ENCODE data around the gene TAF3. TPM values are rescaled to one million over a fixed set of nuclear protein-coding genes. Genes with fewer than 3 reads are reported as not detected.

Gene TAF3
- total and polyA plus RNA-seq, 7 donors = 3.0 to 12.2 (median 5.2) TPM

DNA sequence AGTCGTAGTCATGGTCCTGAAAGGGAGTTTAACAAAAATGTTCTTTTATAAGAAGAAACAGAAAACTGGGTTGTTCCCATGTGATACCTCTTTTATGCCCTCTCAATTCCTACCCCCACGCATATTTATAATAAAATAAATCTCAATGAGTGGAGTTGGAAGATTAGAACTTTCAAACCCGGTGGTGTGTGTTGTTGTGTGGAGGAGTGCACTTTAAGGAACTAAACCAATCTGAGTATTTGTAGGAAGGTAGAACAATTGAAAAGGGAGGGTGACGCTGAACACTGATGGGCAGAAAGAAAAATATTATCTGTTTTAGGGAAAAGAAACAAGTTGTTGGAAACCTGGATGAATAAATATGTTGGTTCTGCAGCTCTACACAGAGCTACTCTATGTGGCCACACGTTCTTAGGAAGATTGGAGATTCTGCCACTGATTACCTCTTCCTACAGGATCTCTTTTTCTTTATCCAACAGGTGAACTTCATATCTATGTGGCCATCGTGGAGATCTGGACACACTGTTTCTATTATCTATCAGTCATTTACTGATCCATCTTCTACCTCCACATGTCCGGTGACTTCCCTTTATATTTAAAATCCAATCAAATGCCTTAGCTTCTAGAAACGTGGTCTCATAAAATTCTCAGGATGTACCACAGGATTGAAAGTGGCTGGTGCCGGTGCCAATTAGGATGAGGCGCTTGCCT lies 223.1 kb downstream of the TAF3 start:
- no peak overlapping the region for H3K27ac ChIP-seq
- DNase-seq = no peak
- WGBS, 2 donors = 8 to 9% methylated on average over 10 of the region's 10 CpGs
- intact Hi-C loops (cut with DNase I) = no loop called here
- peaks cover 78 to 100% (median 98%) of the 10 kb centered on the region in 3 donors for H3K27me3 ChIP-seq
- H3K36me3 ChIP-seq = no peaks in the 10 kb centered on the region
- H3K9me3 ChIP-seq = no peaks in the 10 kb centered on the region
- H3K4me1 ChIP-seq = peaks cover 0 to 41% (median 27%) of the 10 kb centered on the region in 4 donors
- H3K4me3 ChIP-seq = no peak overlapping the region
- TF ChIP-seq CTCF (IDR thresholded peaks at IDR 0.05) (no peak), POLR2AphosphoS5 (IDR thresholded peaks at IDR 0.05) (no peak), EP300 (IDR thresholded peaks at IDR 0.05) (no peak), POLR2A (IDR thresholded peaks at IDR 0.05) (no peak)

GRCh38 chr10:8041992-8042720 lies 223.9 kb downstream of the TAF3 start:
- DNase-seq = no peak
- Histone ChIP-seq H3K27ac (no peak overlapping the region), H3K27me3 (peaks cover 76 to 100% (median 97%) of the 10 kb centered on the region in 3 donors), H3K4me3 (no peak overlapping the region), H3K4me1 (peaks cover 0 to 35% (median 24%) of the 10 kb centered on the region in 4 donors), H3K9me3 (no peaks in the 10 kb centered on the region), H3K36me3 (no peaks in the 10 kb centered on the region)
- intact Hi-C loops (cut with DNase I) = no loop called here
- 9 to 10% methylated on average over 17 of the region's 17 CpGs for WGBS, 2 donors
- TF ChIP-seq POLR2AphosphoS5 (IDR thresholded peaks at IDR 0.05) (no peak), POLR2A (IDR thresholded peaks at IDR 0.05) (no peak), EP300 (IDR thresholded peaks at IDR 0.05) (no peak), CTCF (IDR thresholded peaks at IDR 0.05) (no peak)

GRCh38 chr10:8042721-8043568 lies 224.6 kb downstream of the TAF3 start:
- Histone ChIP-seq H3K4me3 (no peak overlapping the region), H3K27me3 (peaks cover 76 to 100% (median 97%) of the 10 kb centered on the region in 3 donors), H3K9me3 (no peaks in the 10 kb centered on the region), H3K4me1 (peaks cover 0 to 29% (median 21%) of the 10 kb centered on the region in 4 donors), H3K27ac (no peak overlapping the region), H3K36me3 (no peaks in the 10 kb centered on the region)
- TF ChIP-seq EP300 (IDR thresholded peaks at IDR 0.05) (no peak), CTCF (IDR thresholded peaks at IDR 0.05) (no peak), POLR2A (IDR thresholded peaks at IDR 0.05) (no peak), POLR2AphosphoS5 (IDR thresholded peaks at IDR 0.05) (no peak)
- intact Hi-C loops (cut with DNase I) = no loop called here
- DNase-seq = no peak
- 5 to 13% methylated on average over 35 of the region's 35 CpGs for WGBS, 2 donors

- whole genome bisulfite sequencing, 2 donors = 9 to 15% methylated on average over 31 of the region's 31 CpGs
- Histone ChIP-seq H3K9me3 (no peaks in the 10 kb centered on the region), H3K36me3 (no peaks in the 10 kb centered on the region), H3K4me1 (peaks cover 0 to 29% (median 22%) of the 10 kb centered on the region in 4 donors), H3K4me3 (no peak overlapping the region), H3K27ac (no peak overlapping the region), H3K27me3 (peaks cover 76 to 100% (median 97%) of the 10 kb centered on the region in 3 donors)
- no peak for TF ChIP-seq EP300 (IDR thresholded peaks at IDR 0.05)
- TF ChIP-seq POLR2A (IDR thresholded peaks at IDR 0.05) = no peak
- TF ChIP-seq CTCF (IDR thresholded peaks at IDR 0.05) = no peak
- TF ChIP-seq POLR2AphosphoS5 (IDR thresholded peaks at IDR 0.05) = no peak
- DNase-seq = no peak
- intact Hi-C loops (cut with DNase I) = no loop called here
Measured at GRCh38 chr10:8043569-8044306, 225.4 kb downstream of the TAF3 start.
